LNCAP (cell line): Measurements from ENCODE around the gene SPRED1.

Source experiments
- TF ChIP-seq, protein P1 (sequence below): fragments of 450-650 bp; IDR thresholded peaks from 2 replicates; pipeline ENCODE4 v1.5.1; 2017; ENCODE audit warnings: mild to moderate bottlenecking

SPRED1 gene

DNA sequence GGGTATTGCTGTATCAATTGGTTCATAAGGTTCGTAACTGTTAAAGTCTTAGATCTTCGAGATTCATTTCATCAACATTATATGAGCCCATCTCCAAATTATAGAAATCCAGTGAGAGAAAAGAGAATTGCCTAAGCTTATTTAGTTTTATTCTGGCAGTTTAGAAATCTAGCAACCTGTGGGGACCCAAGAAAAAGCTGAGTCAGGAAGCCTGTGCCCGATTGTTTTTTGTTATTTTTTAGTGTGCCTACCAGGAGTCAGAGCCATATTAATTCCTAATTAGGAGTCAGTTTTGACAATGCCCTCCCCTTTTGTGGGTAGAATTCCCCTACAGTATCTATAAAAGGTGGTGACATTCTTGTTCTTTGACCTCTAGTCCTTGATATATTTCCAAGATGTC is 59.6 kb downstream of the SPRED1 start:
- TF ChIP-seq, protein P1, sequence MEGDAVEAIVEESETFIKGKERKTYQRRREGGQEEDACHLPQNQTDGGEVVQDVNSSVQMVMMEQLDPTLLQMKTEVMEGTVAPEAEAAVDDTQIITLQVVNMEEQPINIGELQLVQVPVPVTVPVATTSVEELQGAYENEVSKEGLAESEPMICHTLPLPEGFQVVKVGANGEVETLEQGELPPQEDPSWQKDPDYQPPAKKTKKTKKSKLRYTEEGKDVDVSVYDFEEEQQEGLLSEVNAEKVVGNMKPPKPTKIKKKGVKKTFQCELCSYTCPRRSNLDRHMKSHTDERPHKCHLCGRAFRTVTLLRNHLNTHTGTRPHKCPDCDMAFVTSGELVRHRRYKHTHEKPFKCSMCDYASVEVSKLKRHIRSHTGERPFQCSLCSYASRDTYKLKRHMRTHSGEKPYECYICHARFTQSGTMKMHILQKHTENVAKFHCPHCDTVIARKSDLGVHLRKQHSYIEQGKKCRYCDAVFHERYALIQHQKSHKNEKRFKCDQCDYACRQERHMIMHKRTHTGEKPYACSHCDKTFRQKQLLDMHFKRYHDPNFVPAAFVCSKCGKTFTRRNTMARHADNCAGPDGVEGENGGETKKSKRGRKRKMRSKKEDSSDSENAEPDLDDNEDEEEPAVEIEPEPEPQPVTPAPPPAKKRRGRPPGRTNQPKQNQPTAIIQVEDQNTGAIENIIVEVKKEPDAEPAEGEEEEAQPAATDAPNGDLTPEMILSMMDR: no peak

DNA sequence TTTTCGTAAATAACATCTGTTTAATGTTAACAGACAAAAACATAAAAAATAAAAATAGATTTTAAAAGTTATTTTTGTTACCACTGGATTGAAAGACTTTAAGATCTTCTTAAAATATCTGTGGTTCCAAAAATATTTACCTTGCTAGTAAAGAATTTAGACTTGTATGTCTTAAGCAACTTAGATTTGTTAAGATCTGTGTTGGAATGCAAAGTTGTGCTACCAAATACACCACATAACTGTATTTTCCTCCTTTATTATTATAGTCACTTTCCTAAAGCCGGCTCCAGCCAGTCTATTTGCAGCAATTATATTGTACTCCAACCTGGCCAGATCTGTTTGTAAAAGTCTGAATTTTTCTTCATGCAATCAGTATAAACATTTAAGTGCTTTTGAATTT is 63.7 kb downstream of the SPRED1 start:
- TF ChIP-seq, protein P1: no peak

DNA sequence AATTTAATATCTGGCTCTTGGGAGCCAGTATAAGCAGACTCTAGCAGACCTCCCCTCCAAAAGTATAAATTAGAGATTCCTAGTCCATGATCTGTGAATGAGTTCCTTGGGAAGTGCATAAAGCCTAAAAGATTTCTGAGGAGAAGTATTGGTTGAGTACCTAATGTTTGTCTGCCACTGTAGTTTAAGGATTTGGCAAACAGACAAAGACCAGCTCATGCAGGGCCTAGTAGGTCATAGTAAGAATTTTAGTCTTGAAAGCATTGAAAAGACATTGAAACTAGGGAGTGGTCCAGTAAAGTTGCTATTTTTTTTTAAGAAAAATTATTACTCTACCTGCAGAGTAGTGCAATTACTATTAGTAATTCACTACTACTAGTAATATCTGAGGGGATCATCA is 67.5 kb downstream of the SPRED1 start:
- TF ChIP-seq, protein P1: no peak

DNA sequence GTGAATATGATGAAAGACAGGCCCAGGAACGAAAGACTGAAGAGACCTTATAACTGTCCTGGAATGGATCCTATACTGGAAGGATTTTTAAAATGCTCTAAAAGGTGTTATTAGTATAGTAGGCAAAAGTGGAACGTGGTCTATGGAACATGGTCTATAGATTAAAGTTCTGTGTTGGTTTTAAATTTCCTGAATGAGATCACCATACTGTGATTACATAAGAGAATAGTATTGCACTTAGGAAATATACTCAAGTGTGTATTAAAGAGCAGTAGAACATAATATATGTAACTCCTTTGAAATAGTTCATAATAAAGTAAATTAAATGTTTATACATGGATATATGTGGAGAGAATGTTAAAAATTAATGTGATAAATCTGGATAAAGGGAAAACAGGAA is 68.2 kb downstream of the SPRED1 start:
- TF ChIP-seq, protein P1: no peak

DNA sequence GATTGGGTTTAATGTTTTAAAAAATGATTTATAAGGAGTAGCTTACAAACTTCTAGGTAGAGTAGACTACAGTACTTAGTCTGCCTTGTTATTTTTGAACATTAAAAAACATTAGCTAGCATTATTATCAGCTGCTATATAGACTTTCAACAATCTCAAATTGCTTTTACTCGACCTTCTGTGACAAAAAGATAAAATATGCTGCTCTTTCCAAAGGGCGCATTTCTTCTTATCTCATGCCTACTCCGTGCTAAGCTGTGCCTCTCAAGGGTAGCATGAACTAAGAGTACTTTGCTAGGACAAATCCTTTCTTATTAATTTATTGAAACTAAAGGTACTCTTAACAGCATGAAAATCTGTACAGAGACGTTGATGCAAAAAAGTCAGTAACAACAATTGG is 71.3 kb downstream of the SPRED1 start:
- TF ChIP-seq, protein P1: no peak

DNA sequence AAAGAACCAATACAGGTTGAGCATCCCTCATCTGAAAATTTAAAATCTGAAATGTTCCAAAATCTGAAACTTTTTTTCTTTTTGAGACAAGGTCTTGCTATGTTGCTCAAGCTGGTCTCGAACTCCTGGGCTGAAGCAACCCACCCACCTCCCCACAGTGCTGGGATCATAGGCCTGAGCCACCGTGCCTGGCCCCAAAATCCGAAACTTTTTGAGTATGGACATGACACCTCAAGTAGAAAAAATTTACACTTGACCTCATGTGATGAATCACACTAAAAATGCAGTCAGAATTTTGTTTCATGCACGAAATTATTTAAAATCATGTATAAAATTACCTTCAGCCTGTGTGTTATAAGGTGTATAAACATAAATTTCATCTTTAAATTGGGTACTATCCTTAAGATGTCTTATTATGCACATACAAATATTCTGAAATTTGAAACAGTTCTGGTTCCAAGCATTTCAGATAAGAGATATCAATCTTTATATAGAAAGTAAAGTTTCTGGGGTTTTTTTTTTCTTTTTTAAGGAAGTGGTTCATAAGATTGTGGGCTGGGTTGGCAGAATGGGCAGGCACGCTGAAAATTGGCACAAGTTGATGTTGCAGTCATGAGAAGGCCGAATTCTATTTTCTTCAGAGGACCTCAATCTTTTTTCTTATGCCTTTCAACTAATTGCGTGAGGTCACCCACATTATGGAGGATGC is 72.5 kb downstream of the SPRED1 start:
- TF ChIP-seq, protein P1: no peak

DNA sequence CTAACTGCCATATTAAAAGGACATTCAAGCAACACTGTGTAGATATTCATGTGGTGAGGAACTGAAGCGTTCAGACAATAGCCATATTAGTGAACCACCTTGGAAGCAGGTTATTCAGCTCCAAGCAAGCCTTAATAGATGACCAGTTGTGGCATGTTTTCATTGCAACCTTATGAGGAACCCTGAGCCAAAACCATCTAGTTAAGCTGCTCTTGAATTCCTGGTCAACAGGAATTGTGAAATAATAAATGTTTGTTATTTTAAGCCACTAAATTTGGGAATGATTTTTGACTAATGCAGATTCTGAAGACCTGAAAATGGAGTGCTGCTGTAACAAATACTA is 73.0 kb downstream of the SPRED1 start:
- TF ChIP-seq, protein P1: no peak

DNA sequence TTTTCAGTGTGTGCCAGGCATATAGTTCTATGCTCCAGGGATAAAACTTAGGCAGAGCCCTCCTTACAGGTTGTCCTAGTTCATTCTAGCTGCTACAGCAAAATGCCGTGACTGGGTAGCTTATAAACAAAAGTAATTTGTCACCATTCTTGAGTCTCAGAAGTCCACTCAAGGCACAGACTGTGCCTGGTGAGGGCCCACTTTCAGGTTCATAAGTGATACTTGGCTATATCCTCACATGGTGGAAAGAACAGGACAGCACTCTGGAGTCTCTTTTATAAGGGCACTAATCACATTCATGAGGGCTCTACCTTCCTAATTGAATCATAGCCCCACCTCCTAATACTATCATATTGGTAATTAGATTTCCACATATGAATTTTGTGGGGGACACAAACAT is 80.1 kb downstream of the SPRED1 start:
- TF ChIP-seq, protein P1: no peak
